ENCODE data around the gene CCDC183.

CCDC183 gene

GRCh38 chr9:136790640-136791515 is 5.3 kb upstream of the CCDC183 start, which contains the start of gene TMEM141:
Gene TMEM141, plus strand, starts transcription at chr9:136791344. Its CDS starts 27 bp downstream, at chr9:136791371.
- H3K9ac ChIP-seq (ENCODE audit: low read length): peak within 1 kb of the TSS; percentile 100
- peak within 1 kb of the TSS; percentile 94 for H3K4me3 ChIP-seq (ENCODE audit: low read length)
- TF ChIP-seq EZH2phosphoT487 (IDR thresholded peaks at IDR 0.05; ENCODE audit: low read length) (no peak), EZH2 (optimal IDR thresholded peaks at IDR 0.05; ENCODE audit: low read depth, low read length) (no peak)
- TF ChIP-seq, protein P1, sequence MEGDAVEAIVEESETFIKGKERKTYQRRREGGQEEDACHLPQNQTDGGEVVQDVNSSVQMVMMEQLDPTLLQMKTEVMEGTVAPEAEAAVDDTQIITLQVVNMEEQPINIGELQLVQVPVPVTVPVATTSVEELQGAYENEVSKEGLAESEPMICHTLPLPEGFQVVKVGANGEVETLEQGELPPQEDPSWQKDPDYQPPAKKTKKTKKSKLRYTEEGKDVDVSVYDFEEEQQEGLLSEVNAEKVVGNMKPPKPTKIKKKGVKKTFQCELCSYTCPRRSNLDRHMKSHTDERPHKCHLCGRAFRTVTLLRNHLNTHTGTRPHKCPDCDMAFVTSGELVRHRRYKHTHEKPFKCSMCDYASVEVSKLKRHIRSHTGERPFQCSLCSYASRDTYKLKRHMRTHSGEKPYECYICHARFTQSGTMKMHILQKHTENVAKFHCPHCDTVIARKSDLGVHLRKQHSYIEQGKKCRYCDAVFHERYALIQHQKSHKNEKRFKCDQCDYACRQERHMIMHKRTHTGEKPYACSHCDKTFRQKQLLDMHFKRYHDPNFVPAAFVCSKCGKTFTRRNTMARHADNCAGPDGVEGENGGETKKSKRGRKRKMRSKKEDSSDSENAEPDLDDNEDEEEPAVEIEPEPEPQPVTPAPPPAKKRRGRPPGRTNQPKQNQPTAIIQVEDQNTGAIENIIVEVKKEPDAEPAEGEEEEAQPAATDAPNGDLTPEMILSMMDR (IDR thresholded peaks at IDR 0.05; ENCODE audit: low read length): no peak
- H3K9me2 ChIP-seq (replicated peaks; ENCODE audit: insufficient read depth, low read length): no peaks in the 10 kb centered on the region
- H2AFZ ChIP-seq (ENCODE audit: low read length): peak within 1 kb of the TSS; percentile 71
- H3K4me2 ChIP-seq (ENCODE audit: low read depth, low read length): peak within 1 kb of the TSS; percentile 80
- DNase-seq: peak; percentile 99
- peaks cover 17% of the 10 kb centered on the region for H3K4me1 ChIP-seq (ENCODE audit: low read length)
- H3K27ac ChIP-seq (ENCODE audit: low read length): peak within 1 kb of the TSS; percentile 98
- no peaks in the 10 kb centered on the region for H3K9me3 ChIP-seq (replicated peaks; ENCODE audit: insufficient read depth, low read length)
- peaks cover 15% of the 10 kb centered on the region for H3K27me3 ChIP-seq (replicated peaks; ENCODE audit: insufficient read depth, low read length)
- H3F3A ChIP-seq (ENCODE audit: insufficient read depth, low read length): peaks cover 6% of the 10 kb centered on the region; the same call in 1 of the 2 replicates
- no peaks in the 10 kb centered on the region for H3K36me3 ChIP-seq (replicated peaks; ENCODE audit: insufficient read depth, low read length)
- H3K79me2 ChIP-seq (ENCODE audit: low read length): peaks cover 18% of the 10 kb centered on the region
- H4K20me1 ChIP-seq (ENCODE audit: insufficient read depth, low read length): no peaks in the 10 kb centered on the region

- Histone ChIP-seq H3K9me2 (replicated peaks; ENCODE audit: insufficient read depth, low read length) (no peaks in the 10 kb centered on the region), H3K9me3 (replicated peaks; ENCODE audit: insufficient read depth, low read length) (no peaks in the 10 kb centered on the region), H3K36me3 (replicated peaks; ENCODE audit: insufficient read depth, low read length) (no peaks in the 10 kb centered on the region), H3K27ac (ENCODE audit: low read length) (peak overlapping the region; percentile 98), H3K4me3 (ENCODE audit: low read length) (peak overlapping the region; percentile 94), H3K79me2 (ENCODE audit: low read length) (peaks cover 18% of the 10 kb centered on the region), H3K4me1 (ENCODE audit: low read length) (peaks cover 22% of the 10 kb centered on the region), H4K20me1 (ENCODE audit: insufficient read depth, low read length) (no peaks in the 10 kb centered on the region), H3K27me3 (replicated peaks; ENCODE audit: insufficient read depth, low read length) (peaks cover 7% of the 10 kb centered on the region), H3F3A (ENCODE audit: insufficient read depth, low read length) (peaks cover 11% of the 10 kb centered on the region; the same call in 1 of the 2 replicates), H3K9ac (ENCODE audit: low read length) (peak overlapping the region; percentile 100), H3K4me2 (ENCODE audit: low read depth, low read length) (peak overlapping the region; percentile 80), H2AFZ (ENCODE audit: low read length) (peak overlapping the region; percentile 71)
- DNase-seq: peak; percentile 86
- TF ChIP-seq EZH2phosphoT487 (IDR thresholded peaks at IDR 0.05; ENCODE audit: low read length): no peak
- TF ChIP-seq, protein P1 (IDR thresholded peaks at IDR 0.05; ENCODE audit: low read length): peak; percentile 100
Measured at GRCh38 chr9:136791516-136792276, 4.4 kb upstream of the CCDC183 start.

DNA sequence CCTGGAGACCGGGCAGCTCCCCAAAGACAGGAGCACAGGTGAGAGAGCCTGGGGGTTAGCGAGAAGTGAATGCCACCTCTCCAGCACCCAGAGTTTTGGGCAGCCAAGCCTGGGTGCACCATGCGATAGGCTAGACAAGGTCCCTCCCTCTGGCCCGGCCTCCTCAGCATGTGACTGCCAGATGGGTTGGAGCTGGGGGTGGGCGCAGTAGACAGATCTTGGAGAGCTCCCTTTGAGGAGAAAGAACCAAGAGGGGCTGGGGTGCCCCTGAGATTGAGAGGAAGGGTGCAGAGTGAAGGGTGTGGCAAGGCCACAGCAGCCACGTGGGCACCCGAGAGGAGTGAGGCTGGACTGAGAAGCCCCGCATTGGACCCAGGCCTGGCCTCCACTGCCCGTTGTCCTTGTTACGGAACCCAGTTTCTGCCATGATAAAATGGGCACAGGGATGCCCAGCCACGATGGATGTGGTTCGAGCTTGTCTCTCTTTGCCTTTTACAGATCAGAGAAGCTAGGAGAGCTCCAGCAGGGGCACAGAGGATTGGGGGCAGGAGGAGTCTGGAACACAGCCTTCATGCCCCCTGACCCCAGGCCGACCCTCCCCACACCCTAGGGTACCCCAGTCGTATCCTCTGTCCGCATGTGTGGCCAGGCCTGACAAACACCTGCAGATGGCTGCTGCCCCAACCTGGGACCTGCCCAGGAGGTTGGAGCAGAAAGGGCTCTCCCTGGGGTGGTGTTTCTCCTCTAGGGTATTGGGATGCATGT is 3.6 kb upstream of the CCDC183 start:
- no peak for DNase-seq
- peak overlapping the region; percentile 80; the same call in 1 of the 2 replicates for H3K4me2 ChIP-seq (ENCODE audit: low read depth, low read length)
- no peak overlapping the region for H2AFZ ChIP-seq (ENCODE audit: low read length)
- H4K20me1 ChIP-seq (ENCODE audit: insufficient read depth, low read length): no peaks in the 10 kb centered on the region
- no peak for TF ChIP-seq EZH2 (optimal IDR thresholded peaks at IDR 0.05; ENCODE audit: low read depth, low read length)
- no peak for TF ChIP-seq EZH2phosphoT487 (IDR thresholded peaks at IDR 0.05; ENCODE audit: low read length)
- TF ChIP-seq, protein P1 (IDR thresholded peaks at IDR 0.05; ENCODE audit: low read length): no peak
- peaks cover 22% of the 10 kb centered on the region for H3K4me1 ChIP-seq (ENCODE audit: low read length)
- no peaks in the 10 kb centered on the region for H3K36me3 ChIP-seq (replicated peaks; ENCODE audit: insufficient read depth, low read length)
- H3K9ac ChIP-seq (ENCODE audit: low read length): peak overlapping the region; percentile 100; the same call in 1 of the 2 replicates
- H3K79me2 ChIP-seq (ENCODE audit: low read length): peaks cover 18% of the 10 kb centered on the region
- no peaks in the 10 kb centered on the region for H3K9me2 ChIP-seq (replicated peaks; ENCODE audit: insufficient read depth, low read length)
- H3K27ac ChIP-seq (ENCODE audit: low read length): peak overlapping the region; percentile 98; the same call in 1 of the 2 replicates
- H3K4me3 ChIP-seq (ENCODE audit: low read length): peak overlapping the region; percentile 94
- H3F3A ChIP-seq (ENCODE audit: insufficient read depth, low read length): peaks cover 11% of the 10 kb centered on the region; the same call in 1 of the 2 replicates
- no peaks in the 10 kb centered on the region for H3K27me3 ChIP-seq (replicated peaks; ENCODE audit: insufficient read depth, low read length)
- H3K9me3 ChIP-seq (replicated peaks; ENCODE audit: insufficient read depth, low read length): no peaks in the 10 kb centered on the region
